ENCODE measurements around the gene ROGDI.

The ROGDI gene

GRCh38 chr16:4801962-4802658 is at the start of gene ROGDI:
ROGDI (minus strand) TSS chr16:4802633; CDS start chr16:4802571, 62 bp downstream.
- DNase-seq (ENCODE audit: low read depth in 1 of 2, low spot score in 1 of 2), result peak; percentile 59 to 67

- no peak for DNase-seq (ENCODE audit: low read depth in 1 of 2, low spot score in 1 of 2)
Observed at GRCh38 chr16:4850211-4850610, 47.8 kb upstream of the ROGDI start.

GRCh38 chr16:4847774-4848587 is 45.5 kb upstream of the ROGDI start:
- DNase-seq (ENCODE audit: low read depth in 1 of 2, low spot score in 1 of 2), result peak; percentile 11 to 20

GRCh38 chr16:4846901-4847773 is 44.7 kb upstream of the ROGDI start, which contains the start of the genes GLYR1 and UBN1:
GLYR1 (minus strand) TSS chr16:4847288; CDS start chr16:4847265, 23 bp downstream.
UBN1 (plus strand) TSS chr16:4847481; CDS start chr16:4852918, 5,437 bp downstream.
- peak; percentile 98 to 100 for DNase-seq (ENCODE audit: low read depth in 1 of 2, low spot score in 1 of 2)

- no peak for DNase-seq (ENCODE audit: low read depth in 1 of 2, low spot score in 1 of 2)
Observed at GRCh38 chr16:4846503-4846900, 44.1 kb upstream of the ROGDI start.

- DNase-seq (ENCODE audit: low read depth in 1 of 2, low spot score in 1 of 2), result no peak
Observed at GRCh38 chr16:4840984-4841383, 38.6 kb upstream of the ROGDI start.

GRCh38 chr16:4839942-4840341 is 37.5 kb upstream of the ROGDI start:
- DNase-seq (ENCODE audit: low read depth in 1 of 2, low spot score in 1 of 2), result no peak

- DNase-seq (ENCODE audit: low read depth in 1 of 2, low spot score in 1 of 2), result no peak
Observed at GRCh38 chr16:4837733-4838501, 35.5 kb upstream of the ROGDI start.

- no peak for DNase-seq (ENCODE audit: low read depth in 1 of 2, low spot score in 1 of 2)
Observed at GRCh38 chr16:4836727-4837126, 34.3 kb upstream of the ROGDI start.

GRCh38 chr16:4833584-4833983 is 31.2 kb upstream of the ROGDI start:
- DNase-seq (ENCODE audit: low read depth in 1 of 2, low spot score in 1 of 2), result no peak

GRCh38 chr16:4832698-4833343 is 30.4 kb upstream of the ROGDI start:
- DNase-seq (ENCODE audit: low read depth in 1 of 2, low spot score in 1 of 2), result no peak

GRCh38 chr16:4831616-4832015 is 29.2 kb upstream of the ROGDI start:
- no peak for DNase-seq (ENCODE audit: low read depth in 1 of 2, low spot score in 1 of 2)

GRCh38 chr16:4830408-4830807 is 28.0 kb upstream of the ROGDI start:
- no peak for DNase-seq (ENCODE audit: low read depth in 1 of 2, low spot score in 1 of 2)

- DNase-seq (ENCODE audit: low read depth in 1 of 2, low spot score in 1 of 2), result no peak
Observed at GRCh38 chr16:4828567-4829321, 26.3 kb upstream of the ROGDI start.

- DNase-seq (ENCODE audit: low read depth in 1 of 2, low spot score in 1 of 2), result no peak
Observed at GRCh38 chr16:4826980-4827379, 24.5 kb upstream of the ROGDI start.

- no peak for DNase-seq (ENCODE audit: low read depth in 1 of 2, low spot score in 1 of 2)
Observed at GRCh38 chr16:4826526-4826925, 24.1 kb upstream of the ROGDI start.

GRCh38 chr16:4825196-4825595 is 22.8 kb upstream of the ROGDI start:
- no peak for DNase-seq (ENCODE audit: low read depth in 1 of 2, low spot score in 1 of 2)

GRCh38 chr16:4820652-4821051 is 18.2 kb upstream of the ROGDI start:
- DNase-seq (ENCODE audit: low read depth in 1 of 2, low spot score in 1 of 2), result no peak

GRCh38 chr16:4814542-4815173 is 12.2 kb upstream of the ROGDI start:
- DNase-seq (ENCODE audit: low read depth in 1 of 2, low spot score in 1 of 2), result no peak

Measured in stimulated activated CD4-positive, alpha-beta T cell treated with anti-CD3 and anti-CD28 coated beads, Interleukin-15, amount 100 ng/mL, for 1 hour (primary cell).